ENCODE data around the gene HNMT.

GRCh38 chr2:137968477-137969417 is 4.5 kb downstream of the HNMT start:
- TF ChIP-seq CTCF (IDR thresholded peaks at IDR 0.05) (no peak), EZH2 (IDR thresholded peaks at IDR 0.05; ENCODE audit: borderline replicate concordance, insufficient read depth, low read depth, low read length, poor library complexity, severe bottlenecking) (no peak)

Data from B cell (primary cell).